PFSK-1 (cell line): ENCODE data around the gene CNRIP1.

ENCODE experiments used
- FOXP2 ChIP-seq: optimal IDR thresholded peaks from 2 replicates; pipeline ENCODE3; 2011; ENCODE audit warnings: borderline replicate concordance, control low read depth, inconsistent platforms; ENCODE audit not compliant: insufficient read depth; ENCODE audit errors: extremely low read length, extremely low read depth
- POLR2AphosphoS5 ChIP-seq: IDR thresholded peaks from 2 replicates; pipeline ENCODE4 v1.6.1; 2012; ENCODE audit warnings: low read depth, mild to moderate bottlenecking, control low read depth, low read length, moderate library complexity
- REST ChIP-seq, 2 experiments: IDR thresholded peaks; 2 replicates each; pipeline versions ENCODE4 v1.6.1 to v1.8.0; 2011 to 2012; ENCODE audit warnings: low read depth in 2 of 2, low read length in 2 of 2, control low read depth in 1 of 2, inconsistent platforms in 1 of 2, mild to moderate bottlenecking in 1 of 2, moderate library complexity in 1 of 2; ENCODE audit not compliant: insufficient read depth in 1 of 2
- SIN3A ChIP-seq: IDR thresholded peaks from 2 replicates; pipeline ENCODE4 v1.6.1; 2012; ENCODE audit warnings: mild to moderate bottlenecking, low read length, moderate library complexity, borderline replicate concordance; ENCODE audit not compliant: insufficient read depth
- TAF1 ChIP-seq: IDR thresholded peaks from 2 replicates; pipeline ENCODE4 v1.6.1; 2012; ENCODE audit warnings: low read length, control low read depth, borderline replicate concordance; ENCODE audit not compliant: insufficient read depth

- TF ChIP-seq SIN3A (no peak), POLR2AphosphoS5 (no peak), REST (IDR thresholded peaks at IDR 0.05; ENCODE audit: insufficient read depth in 1 of 2, low read depth in 2 of 2, low read length in 2 of 2) (no peak), TAF1 (no peak), FOXP2 (no peak)
Observed at GRCh38 chr2:68250196-68250595, 69.6 kb downstream of the CNRIP1 start.
